HepG2 (cell line): ENCODE data around the gene TCAIM. TPM values are rescaled to one million over a fixed set of nuclear protein-coding genes. Genes with fewer than 3 reads are reported as not detected.

Source experiments
- EEA1 ChIP-seq: sonication (generic); formaldehyde crosslinking; IDR thresholded peaks from 2 replicates; pipeline ENCODE4 v1.5.1; 2020; ENCODE audit warnings: mild to moderate bottlenecking, missing genetic modification reagents, borderline replicate concordance
- FLYWCH1 ChIP-seq: sonication (generic); formaldehyde crosslinking; IDR thresholded peaks from 2 replicates; pipeline ENCODE4 v1.8.1; 2023; ENCODE audit warnings: mild to moderate bottlenecking, missing genetic modification reagents
- HNRNPLL ChIP-seq: fragments of 200-400 bp; formaldehyde crosslinking; IDR thresholded peaks from 2 replicates; pipeline ENCODE4 v1.6.1; 2017; ENCODE audit warnings: mild to moderate bottlenecking, low read depth, low read length; ENCODE audit not compliant: poor library complexity, severe bottlenecking
- JARID2 ChIP-seq: sonication (generic); formaldehyde crosslinking; IDR thresholded peaks from 2 replicates; pipeline ENCODE4 v1.8.1; 2023; ENCODE audit warnings: missing genetic modification reagents, inconsistent platforms; ENCODE audit not compliant: insufficient replicate concordance
- PPARG ChIP-seq: conservative IDR thresholded peaks from 2 replicates; pipeline ENCODE4 v1.6.1; 2016; ENCODE audit warnings: missing biosample characterization, missing genetic modification reagents
- RAD21 ChIP-seq: fragments of 450-650 bp; formaldehyde crosslinking; IDR thresholded peaks from 2 replicates; pipeline ENCODE4 v1.5.0; 2020; ENCODE audit warnings: mild to moderate bottlenecking
- ZBTB42 ChIP-seq: sonication (generic); formaldehyde crosslinking; IDR thresholded peaks from 2 replicates; pipeline ENCODE4 v1.5.0; 2020; ENCODE audit warnings: mild to moderate bottlenecking, missing genetic modification reagents
- ZFP1 ChIP-seq: IDR thresholded peaks from 2 replicates; pipeline ENCODE4 v1.6.1; 2016
- ZNF136 ChIP-seq: sonication (generic); formaldehyde crosslinking; IDR thresholded peaks from 2 replicates; pipeline ENCODE4 v1.8.1; 2022; ENCODE audit warnings: low read depth, mild to moderate bottlenecking, moderate library complexity, missing genetic modification reagents
- ZNF589 ChIP-seq: sonication (generic); formaldehyde crosslinking; conservative IDR thresholded peaks from 2 replicates; pipeline ENCODE4 v1.8.0; 2022; ENCODE audit warnings: mild to moderate bottlenecking, moderate library complexity, missing genetic modification reagents
- ZNF7 ChIP-seq: IDR thresholded peaks from 2 replicates; pipeline ENCODE4 v1.6.1; 2016; ENCODE audit warnings: missing biosample characterization, missing genetic modification reagents
- ZSCAN20 ChIP-seq: sonication (generic); formaldehyde crosslinking; IDR thresholded peaks from 2 replicates; pipeline ENCODE4 v1.4.0; 2020; ENCODE audit warnings: missing genetic modification reagents, mild to moderate bottlenecking, borderline replicate concordance
- polyA plus RNA-seq, 8 experiments: library from polyadenylated mRNA; depleted of rRNA in 3 of 8; stranded (reverse) in 7 of 8; unstranded in 1 of 8; fragments of >200 nt; fragmentation: Illumina TruSeq in 4 of 8; extraction: Trizol in 4 of 8; gene quantifications; 2 replicates each; pipeline versions ENCODE4 v1.2.1 to v1.2.3, GENCODE V29; 2011 to 2016; ENCODE audit warnings: low read depth in 4 of 8, missing spikeins in 1 of 8, mixed read lengths in 1 of 8; ENCODE audit not compliant: insufficient read depth in 1 of 8
- total RNA-seq, 5 experiments: library from RNA; depleted of rRNA; stranded (reverse); fragments of >200 nt; fragmentation: Illumina TruSeq; extraction: Trizol; gene quantifications; 2 replicates each; pipeline ENCODE4 v1.2.3, GENCODE V29; 2016; ENCODE audit warnings: low read depth in 1 of 5
- TF ChIP-seq, protein P1 (sequence below): sonication (generic); formaldehyde crosslinking; IDR thresholded peaks from 2 replicates; pipeline ENCODE4 v1.5.0; 2020; ENCODE audit warnings: mild to moderate bottlenecking, missing genetic modification reagents, moderate library complexity
- TF ChIP-seq, protein P2 (sequence below): sonication (generic); formaldehyde crosslinking; IDR thresholded peaks from 2 replicates; pipeline ENCODE4 v1.8.1; 2023; ENCODE audit warnings: mild to moderate bottlenecking, moderate library complexity, missing genetic modification reagents
- TF ChIP-seq, protein P3 (sequence below): sonication (generic); formaldehyde crosslinking; IDR thresholded peaks from 2 replicates; pipeline ENCODE4 v1.4.0; 2020; ENCODE audit warnings: missing genetic modification reagents, borderline replicate concordance
- TF ChIP-seq, protein P4 (sequence below): sonication (generic); formaldehyde crosslinking; IDR thresholded peaks from 2 replicates; pipeline ENCODE4 v1.4.0; 2020; ENCODE audit warnings: mild to moderate bottlenecking, missing genetic modification reagents, borderline replicate concordance

TCAIM gene
- total and polyA plus RNA-seq, 2 of the 13 experiments (the other 11 are each of a cell fraction or from before 2014, with no cell fraction given), result 16.9 to 22.6 TPM

DNA sequence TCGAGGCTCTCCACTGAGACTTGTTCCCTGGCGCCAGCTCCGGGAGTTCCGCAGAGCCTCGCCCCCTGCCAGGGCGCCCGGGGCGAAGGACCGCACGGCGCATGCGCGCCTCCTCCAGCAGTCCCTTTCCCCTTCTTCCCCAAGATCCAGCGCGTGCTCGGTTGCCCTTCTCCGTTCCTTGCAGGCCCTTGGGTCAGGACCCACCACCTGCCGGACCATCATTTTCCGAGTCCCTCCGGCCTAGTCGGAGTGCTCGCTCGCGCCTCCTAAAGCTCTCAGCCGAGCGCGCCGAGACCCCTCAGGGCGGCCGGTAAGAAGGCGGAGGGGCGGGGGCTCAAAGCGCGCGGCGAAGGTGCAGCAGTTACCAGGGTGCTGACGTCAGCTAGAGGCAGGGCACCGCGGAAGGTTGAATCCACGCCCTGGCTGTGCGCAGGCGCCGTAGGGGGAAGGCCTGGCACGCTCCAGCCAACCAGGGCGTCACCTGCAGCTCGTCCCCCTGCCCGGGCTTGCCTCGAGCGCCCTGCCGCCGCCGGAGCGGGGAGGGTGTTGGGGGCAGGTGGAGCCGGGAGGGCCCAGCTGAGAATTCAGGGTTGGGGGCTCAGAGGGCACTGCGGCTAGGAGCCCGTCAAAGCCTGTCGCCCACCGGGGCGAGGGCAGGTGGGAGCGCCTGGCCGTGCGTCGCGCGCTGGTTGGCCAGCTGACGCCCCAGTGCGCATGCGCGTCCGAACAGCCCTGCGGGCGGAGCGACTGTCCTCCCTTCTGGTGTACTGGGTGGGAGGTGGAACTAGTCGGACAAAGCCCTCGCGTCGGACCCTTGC, at the start of gene TCAIM (continued):
- TF ChIP-seq, protein P1, sequence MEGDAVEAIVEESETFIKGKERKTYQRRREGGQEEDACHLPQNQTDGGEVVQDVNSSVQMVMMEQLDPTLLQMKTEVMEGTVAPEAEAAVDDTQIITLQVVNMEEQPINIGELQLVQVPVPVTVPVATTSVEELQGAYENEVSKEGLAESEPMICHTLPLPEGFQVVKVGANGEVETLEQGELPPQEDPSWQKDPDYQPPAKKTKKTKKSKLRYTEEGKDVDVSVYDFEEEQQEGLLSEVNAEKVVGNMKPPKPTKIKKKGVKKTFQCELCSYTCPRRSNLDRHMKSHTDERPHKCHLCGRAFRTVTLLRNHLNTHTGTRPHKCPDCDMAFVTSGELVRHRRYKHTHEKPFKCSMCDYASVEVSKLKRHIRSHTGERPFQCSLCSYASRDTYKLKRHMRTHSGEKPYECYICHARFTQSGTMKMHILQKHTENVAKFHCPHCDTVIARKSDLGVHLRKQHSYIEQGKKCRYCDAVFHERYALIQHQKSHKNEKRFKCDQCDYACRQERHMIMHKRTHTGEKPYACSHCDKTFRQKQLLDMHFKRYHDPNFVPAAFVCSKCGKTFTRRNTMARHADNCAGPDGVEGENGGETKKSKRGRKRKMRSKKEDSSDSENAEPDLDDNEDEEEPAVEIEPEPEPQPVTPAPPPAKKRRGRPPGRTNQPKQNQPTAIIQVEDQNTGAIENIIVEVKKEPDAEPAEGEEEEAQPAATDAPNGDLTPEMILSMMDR (CRISPR knock-in tag), result peak; percentile 39; the same call in 1 of the 2 replicates
- TF ChIP-seq, protein P2, sequence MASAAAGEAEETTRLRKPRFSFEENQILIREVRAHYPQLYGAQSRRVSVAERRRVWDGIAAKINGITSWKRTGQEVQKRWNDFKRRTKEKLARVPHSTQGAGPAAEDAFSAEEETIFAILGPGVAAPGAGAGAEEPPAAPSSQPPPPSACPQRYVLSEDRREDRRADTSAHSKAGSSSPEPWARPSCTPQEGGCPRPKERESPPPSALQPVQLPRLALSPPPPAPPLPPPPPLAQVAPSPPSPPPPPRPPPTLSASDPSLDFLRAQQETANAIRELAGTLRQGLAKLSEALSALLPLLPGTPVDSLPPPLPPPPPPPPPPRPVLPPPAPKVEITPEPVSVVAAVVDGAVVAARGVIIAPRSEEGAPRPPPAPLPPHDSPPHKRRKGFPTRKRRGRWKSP (CRISPR knock-in tag), result peak; percentile 91
- TF ChIP-seq, protein P3, sequence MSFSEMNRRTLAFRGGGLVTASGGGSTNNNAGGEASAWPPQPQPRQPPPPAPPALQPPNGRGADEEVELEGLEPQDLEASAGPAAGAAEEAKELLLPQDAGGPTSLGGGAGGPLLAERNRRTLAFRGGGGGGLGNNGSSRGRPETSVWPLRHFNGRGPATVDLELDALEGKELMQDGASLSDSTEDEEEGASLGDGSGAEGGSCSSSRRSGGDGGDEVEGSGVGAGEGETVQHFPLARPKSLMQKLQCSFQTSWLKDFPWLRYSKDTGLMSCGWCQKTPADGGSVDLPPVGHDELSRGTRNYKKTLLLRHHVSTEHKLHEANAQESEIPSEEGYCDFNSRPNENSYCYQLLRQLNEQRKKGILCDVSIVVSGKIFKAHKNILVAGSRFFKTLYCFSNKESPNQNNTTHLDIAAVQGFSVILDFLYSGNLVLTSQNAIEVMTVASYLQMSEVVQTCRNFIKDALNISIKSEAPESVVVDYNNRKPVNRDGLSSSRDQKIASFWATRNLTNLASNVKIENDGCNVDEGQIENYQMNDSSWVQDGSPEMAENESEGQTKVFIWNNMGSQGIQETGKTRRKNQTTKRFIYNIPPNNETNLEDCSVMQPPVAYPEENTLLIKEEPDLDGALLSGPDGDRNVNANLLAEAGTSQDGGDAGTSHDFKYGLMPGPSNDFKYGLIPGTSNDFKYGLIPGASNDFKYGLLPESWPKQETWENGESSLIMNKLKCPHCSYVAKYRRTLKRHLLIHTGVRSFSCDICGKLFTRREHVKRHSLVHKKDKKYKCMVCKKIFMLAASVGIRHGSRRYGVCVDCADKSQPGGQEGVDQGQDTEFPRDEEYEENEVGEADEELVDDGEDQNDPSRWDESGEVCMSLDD (CRISPR knock-in tag), result peak; percentile 70; the same call in 1 of the 2 replicates
- TF ChIP-seq RAD21 (CRISPR knock-in tag), result peak; percentile 58
- no peak; the same call in 1 of the 2 replicates for TF ChIP-seq ZBTB42 (CRISPR knock-in tag)
- TF ChIP-seq ZFP1 (CRISPR knock-in tag), result peak; percentile 77; the same call in 1 of the 2 replicates
- TF ChIP-seq ZNF7 (CRISPR knock-in tag), result no peak
- TF ChIP-seq ZSCAN20 (CRISPR knock-in tag), result peak; percentile 85
- TF ChIP-seq JARID2, result peak; percentile 99
- TF ChIP-seq FLYWCH1 (CRISPR knock-in tag), result peak; percentile 96; the same call in 1 of the 2 replicates
- TF ChIP-seq EEA1 (CRISPR knock-in tag), result peak; percentile 99
- peak; percentile 81 for TF ChIP-seq HNRNPLL
- TF ChIP-seq ZNF136, result peak; percentile 95
- TF ChIP-seq, protein P4, sequence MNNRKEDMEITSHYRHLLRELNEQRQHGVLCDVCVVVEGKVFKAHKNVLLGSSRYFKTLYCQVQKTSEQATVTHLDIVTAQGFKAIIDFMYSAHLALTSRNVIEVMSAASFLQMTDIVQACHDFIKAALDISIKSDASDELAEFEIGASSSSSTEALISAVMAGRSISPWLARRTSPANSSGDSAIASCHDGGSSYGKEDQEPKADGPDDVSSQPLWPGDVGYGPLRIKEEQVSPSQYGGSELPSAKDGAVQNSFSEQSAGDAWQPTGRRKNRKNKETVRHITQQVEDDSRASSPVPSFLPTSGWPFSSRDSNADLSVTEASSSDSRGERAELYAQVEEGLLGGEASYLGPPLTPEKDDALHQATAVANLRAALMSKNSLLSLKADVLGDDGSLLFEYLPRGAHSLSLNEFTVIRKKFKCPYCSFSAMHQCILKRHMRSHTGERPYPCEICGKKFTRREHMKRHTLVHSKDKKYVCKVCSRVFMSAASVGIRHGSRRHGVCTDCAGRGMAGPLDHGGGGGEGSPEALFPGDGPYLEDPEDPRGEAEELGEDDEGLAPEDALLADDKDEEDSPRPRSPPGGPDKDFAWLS (CRISPR knock-in tag), result 0 out of 2 replicates have a peak, but pooled peaks have one; percentile 56
- TF ChIP-seq ZNF589 (CRISPR knock-in tag), result peak; percentile 95
- peak; percentile 79; the same call in 1 of the 2 replicates for TF ChIP-seq PPARG (CRISPR knock-in tag)
